Activated CD4-positive, alpha-beta T cell treated with anti-CD3 and anti-CD28 coated beads for 48 hours (primary cell): ENCODE results near the gene SLC23A3.
"Not testable (repeated sequence)": the region's sequence is repeated elsewhere in the genome, so short reads cannot be mapped to it uniquely, and the experiment has no call there.

Experiments used
- DNase-seq: peaks from one replicate; pipeline ENCODE4 v3.0.0-alpha.2; 2020

Gene SLC23A3

GRCh38 chr2:219204425-219205164, 34.8 kb upstream of the SLC23A3 start:
- no peak for DNase-seq

GRCh38 chr2:219201331-219201730, 31.5 kb upstream of the SLC23A3 start:
- DNase-seq: not testable (repeated sequence)

DNA sequence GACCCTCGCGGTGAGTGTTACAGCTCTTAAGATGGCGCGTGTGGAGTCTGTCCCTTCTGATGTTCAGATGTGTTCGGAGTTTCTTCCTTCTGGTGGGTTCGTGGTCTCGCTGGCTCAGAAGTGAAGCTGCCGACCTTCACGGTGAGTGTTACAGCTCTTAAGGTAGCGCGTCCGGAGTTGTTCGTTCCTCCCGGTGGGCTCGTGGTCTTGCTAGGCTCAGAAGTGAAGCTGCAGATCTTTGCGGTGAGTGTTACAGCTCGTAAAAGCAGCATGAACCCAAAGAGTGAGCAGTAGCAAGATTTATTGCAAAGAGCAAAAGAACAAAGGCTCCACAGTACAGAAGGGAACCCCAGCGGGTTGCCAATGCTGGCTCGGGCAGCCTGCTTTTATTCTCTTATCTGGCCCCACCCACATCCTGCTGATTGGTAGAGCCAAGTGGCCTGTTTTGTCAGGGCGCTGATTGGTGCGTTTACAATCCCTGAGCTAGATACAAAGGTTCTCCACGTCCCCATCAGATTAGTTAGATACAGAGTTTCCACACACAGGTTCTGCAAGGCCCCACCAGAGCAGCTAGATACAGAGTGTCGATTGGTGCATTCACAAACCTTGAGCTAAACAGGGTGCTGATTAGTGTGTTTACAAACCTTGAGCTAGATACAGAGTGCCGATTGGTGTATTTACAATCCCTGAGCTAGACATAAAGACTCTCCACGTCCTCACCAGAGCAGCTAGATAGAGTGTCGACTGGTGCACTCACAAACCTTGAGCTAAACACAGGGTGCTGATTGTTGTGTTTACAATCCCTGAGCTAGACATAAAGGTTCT, 30.9 kb upstream of the SLC23A3 start:
- peak; percentile 26 for DNase-seq

GRCh38 chr2:219199470-219200211, 29.8 kb upstream of the SLC23A3 start:
- DNase-seq: no peak

- DNase-seq: no peak
Measured at GRCh38 chr2:219198974-219199373, 29.1 kb upstream of the SLC23A3 start.

DNA sequence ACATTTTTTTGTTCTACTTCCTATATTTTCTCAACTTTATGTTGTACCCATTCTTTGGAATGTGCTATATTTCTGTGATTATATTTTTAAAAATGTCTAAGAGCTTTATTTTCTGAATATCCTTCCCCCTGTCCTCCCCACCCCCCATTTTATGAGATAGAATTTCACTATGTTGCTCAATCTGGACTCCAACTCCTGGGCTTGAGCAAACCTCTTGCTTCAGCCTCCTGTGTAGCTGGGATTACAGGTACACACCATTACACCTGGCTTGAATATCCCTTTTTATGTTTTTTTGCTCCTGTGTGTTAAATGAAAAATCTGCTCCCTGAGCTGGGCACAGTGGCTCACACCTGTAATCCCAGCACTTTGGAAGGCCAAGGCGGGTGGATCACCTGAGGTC, 27.6 kb upstream of the SLC23A3 start:
- no peak for DNase-seq

- DNase-seq: peak; percentile 42
Measured at GRCh38 chr2:219186754-219187456, 17.1 kb upstream of the SLC23A3 start.

- no peak for DNase-seq
Measured at GRCh38 chr2:219184121-219184520, 14.3 kb upstream of the SLC23A3 start.

DNA sequence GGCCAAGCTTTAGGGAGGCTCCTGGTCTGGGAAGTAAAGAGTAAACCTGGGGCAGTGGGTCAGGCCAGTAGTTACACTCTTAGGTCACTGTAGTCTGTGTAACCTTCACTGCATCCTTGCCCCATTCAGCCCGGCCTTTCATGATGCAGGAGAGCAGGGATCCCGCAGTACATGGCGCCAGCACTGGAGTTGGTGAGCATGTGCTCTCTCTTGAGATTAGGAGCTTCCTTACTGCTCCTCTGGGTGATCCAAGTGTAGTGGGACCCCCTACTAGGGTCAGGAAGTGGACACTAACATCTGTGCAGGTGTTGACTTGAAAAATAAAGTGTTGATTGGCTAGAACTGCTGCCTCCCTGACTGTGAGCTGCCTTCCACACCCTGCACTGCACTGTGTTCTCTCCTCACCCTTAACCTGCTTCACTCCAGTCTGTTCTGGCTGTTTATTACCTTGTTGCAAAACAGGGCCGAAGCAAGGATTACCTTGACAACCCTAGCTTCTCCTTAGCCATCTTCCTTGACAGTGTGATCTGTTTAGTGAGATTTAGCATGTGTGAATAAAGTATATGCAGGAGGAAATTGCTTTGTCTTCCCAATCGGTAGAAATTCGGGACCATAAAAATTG, 13.4 kb upstream of the SLC23A3 start:
- DNase-seq: no peak

GRCh38 chr2:219182331-219183150, 12.7 kb upstream of the SLC23A3 start:
- peak; percentile 26 for DNase-seq

- no peak for DNase-seq
Measured at GRCh38 chr2:219181531-219181930, 11.7 kb upstream of the SLC23A3 start.

DNA sequence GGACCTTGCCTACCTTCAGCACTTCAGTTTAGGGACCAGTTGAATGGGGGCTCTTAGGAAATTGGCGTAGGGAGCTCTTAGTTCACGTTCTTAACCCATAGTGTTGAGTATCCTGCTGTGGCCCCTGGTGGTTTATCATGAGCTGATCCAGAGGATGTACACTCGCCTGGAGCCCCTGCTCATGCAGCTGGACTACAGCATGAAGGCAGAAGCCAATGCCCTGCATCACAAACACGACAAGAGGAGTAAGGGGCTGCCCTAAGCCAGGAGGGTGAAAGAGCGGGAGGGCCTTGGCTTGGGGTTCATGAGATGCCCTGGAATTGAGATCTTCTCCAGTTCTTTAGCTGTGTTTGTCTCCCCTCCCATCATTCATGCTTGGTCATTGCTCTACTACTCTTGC, 11.1 kb upstream of the SLC23A3 start:
- no peak for DNase-seq

DNA sequence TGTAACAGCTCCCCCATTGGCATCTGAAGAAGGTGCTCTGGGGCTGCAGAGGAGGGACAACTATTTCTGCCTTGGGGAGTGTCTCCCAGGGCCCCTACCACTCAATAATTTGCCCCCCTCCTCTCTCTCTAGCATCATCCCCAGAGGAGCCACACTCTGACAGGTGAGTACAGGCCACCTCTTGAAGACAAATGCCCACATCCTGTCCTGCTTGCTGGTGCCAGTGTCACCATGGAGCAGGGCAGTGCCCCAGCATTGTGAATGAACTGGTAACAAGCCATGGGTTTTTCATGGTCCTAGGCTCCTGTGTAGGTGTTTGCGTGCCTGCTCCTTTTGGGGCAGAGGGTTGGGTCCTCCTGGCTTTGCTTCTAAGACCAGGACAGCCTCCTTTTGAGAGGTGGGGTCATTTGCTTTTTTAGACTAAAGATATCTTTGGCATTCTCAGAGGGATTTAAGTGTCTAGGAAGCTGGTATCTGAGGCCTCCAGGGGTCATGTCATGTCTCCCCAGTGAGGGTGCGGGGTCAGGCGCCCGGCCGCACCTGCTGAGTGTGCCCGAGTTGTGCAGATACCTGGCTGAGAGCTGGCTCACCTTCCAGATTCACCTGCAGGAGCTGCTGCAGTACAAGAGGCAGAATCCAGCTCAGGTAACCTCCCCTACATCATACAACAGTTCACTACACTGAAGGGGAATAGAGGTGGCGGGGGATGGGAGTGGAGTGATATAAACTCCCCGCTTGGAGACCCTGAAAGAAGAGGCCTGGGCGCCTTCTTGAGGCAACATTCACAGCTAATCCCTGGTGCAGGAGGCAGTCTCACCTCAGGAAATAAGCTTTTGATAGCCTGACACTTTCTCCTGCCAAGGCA, 10.0 kb upstream of the SLC23A3 start:
- DNase-seq: no peak

DNA sequence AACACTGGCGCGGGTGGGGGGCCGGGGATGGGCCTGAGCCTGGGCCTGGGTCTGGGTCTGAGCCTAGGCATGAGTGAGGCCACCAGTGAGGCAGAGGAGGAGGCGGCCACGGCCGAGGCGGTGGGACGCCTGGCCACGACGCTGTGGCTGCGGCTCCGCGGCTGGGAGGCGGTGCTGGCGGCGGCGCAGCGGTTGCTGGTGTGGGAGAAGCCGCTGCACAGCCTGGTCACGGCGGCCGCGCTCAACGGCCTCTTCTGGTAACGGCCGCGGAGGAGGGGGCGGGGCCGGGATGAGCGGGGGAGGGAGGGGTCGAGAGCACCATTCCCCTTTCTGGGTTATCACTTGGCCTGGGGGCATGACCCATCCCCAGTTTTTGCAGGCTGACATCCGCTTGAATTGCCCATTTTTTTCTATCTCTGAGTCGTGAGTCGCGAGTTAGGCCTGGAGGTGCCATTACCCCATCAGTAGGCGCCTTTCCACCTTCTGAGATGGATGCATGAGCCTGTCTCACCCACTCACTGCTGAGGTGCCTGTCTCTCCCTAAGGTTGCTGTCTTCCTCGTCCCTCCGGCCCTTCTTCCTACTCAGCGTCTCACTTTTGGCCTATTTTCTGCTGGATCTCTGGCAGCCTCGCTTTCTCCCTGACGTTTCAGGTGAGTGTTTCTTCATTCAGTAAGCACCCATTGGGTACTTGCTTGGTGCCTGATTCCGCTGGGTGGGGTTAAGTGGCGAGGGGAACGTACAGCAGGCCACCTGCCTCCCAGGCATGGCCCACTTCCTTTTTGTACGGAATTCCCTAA, 8.7 kb upstream of the SLC23A3 start:
- DNase-seq: peak; percentile 42

DNA sequence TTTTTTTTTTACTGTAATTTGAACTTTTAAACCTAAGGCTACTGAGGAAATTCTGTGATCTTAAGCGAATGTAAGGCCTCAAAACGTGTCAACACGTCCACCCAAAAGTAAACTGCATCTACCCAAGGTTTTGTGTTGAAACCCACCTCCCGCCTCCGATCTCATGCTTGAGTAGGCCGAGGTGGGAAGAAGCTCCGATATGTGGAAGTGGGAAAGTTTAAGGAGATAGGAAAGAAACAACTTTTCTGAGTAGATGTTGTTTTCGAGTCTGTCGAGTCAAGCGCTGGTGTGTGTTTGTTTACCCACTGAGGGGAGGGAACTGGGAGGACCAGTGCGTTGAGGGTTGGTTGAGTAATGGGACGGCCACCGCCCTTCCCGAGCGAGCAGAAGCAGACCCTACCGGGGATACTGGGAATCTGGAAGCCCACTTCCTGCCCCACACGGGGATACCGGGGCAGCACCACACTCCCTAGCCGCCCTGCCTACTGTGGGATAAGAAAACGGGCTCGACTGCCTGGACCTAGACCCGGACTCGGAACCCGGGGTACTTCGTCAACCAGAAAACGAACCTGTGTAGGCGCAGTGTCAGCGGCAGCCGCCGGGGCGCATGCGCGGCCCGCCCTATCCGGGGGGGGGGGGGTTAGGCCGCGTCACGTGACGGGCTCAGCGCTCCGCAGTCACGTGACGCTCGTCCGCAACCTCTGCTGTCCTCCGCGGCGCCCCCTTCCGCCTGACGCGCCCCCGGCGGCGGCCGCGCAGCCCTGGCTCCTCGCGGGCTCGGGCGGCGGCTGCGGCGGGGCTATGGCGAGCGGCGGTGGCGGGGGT, 7.9 kb upstream of the SLC23A3 start, which contains the start of gene RETREG2:
RETREG2 (plus strand) TSS at position 724 of the 825 bp plus-strand sequence; CDS start at position 802, 78 bp downstream.
- DNase-seq: peak; percentile 82

- DNase-seq: peak; percentile 90
Measured at GRCh38 chr2:219176818-219177551, 7.2 kb upstream of the SLC23A3 start, which contains the start of gene CNPPD1. Gene CNPPD1, minus strand, starts transcription at chr2:219176925. Its CDS starts 97 bp downstream, at chr2:219176828.
